K562 (cell line): ENCODE measurements around the gene DPAGT1. TPM values are rescaled to one million over a fixed set of nuclear protein-coding genes. Genes with fewer than 3 reads are reported as not detected.

Source experiments
- BCL6 ChIP-seq: fragments of 250-450 bp; sonication (Bioruptor Pico); IDR thresholded peaks from 2 replicates; pipeline ENCODE4 v1.4.0; 2020
- CBX8 ChIP-seq: fragments of 200-600 bp; sonication (generic); IDR thresholded peaks from 2 replicates; pipeline ENCODE4 v1.6.1; 2012; ENCODE audit warnings: borderline replicate concordance, mixed run types, low read depth, mild to moderate bottlenecking, moderate library complexity, mixed read lengths, low read length, control low read depth, inconsistent platforms; ENCODE audit not compliant: poor library complexity, severe bottlenecking; ENCODE audit errors: extremely low read depth
- CREB5 ChIP-seq: fragments of 250-450 bp; sonication (Bioruptor Pico); IDR thresholded peaks from 2 replicates; pipeline ENCODE4 v1.5.0; 2020; ENCODE audit warnings: mild to moderate bottlenecking
- DACH1 ChIP-seq: fragments of 450-650 bp; IDR thresholded peaks from 2 replicates; pipeline ENCODE4 v1.6.1; 2018; ENCODE audit not compliant: partially characterized antibody
- ERF ChIP-seq: fragments of 450-650 bp; formaldehyde crosslinking; IDR thresholded peaks from 2 replicates; pipeline ENCODE4 v1.4.0; 2020; ENCODE audit warnings: mild to moderate bottlenecking, mixed read lengths
- HEY1 ChIP-seq: fragments of 250-450 bp; sonication (Bioruptor Pico); IDR thresholded peaks from 2 replicates; pipeline ENCODE4 v1.5.0; 2020; ENCODE audit warnings: mild to moderate bottlenecking, moderate library complexity, borderline replicate concordance
- ILF3 ChIP-seq: fragments of 450-650 bp; IDR thresholded peaks from 2 replicates; pipeline ENCODE4 v1.6.1; 2018; ENCODE audit warnings: antibody characterized with exemption, mild to moderate bottlenecking, moderate library complexity, borderline replicate concordance
- NFXL1 ChIP-seq: fragments of 450-650 bp; formaldehyde crosslinking; IDR thresholded peaks from 2 replicates; pipeline ENCODE4 v1.4.0; 2021; ENCODE audit warnings: mild to moderate bottlenecking
- NR2C1 ChIP-seq, 2 experiments: fragments of 450-650 bp; IDR thresholded peaks; 2 replicates each; pipeline ENCODE4 v1.6.1; 2017; ENCODE audit warnings: mild to moderate bottlenecking in 2 of 2, antibody characterized with exemption in 1 of 2, inconsistent platforms in 1 of 2, missing compliant biosample characterization in 1 of 2, missing genetic modification characterization in 1 of 2
- POLR2AphosphoS2 ChIP-seq: IDR thresholded peaks from 2 replicates; pipeline ENCODE4 v1.6.1; 2012; ENCODE audit warnings: low read length, improper control_type of control experiment
- SIRT6 ChIP-seq: IDR thresholded peaks from one replicate; pipeline ENCODE4 v1.6.1; 2012; ENCODE audit warnings: low read depth, mild to moderate bottlenecking, control low read depth, inconsistent platforms, low read length, moderate library complexity
- SRSF9 ChIP-seq: fragments of 200-400 bp; formaldehyde crosslinking; IDR thresholded peaks from 2 replicates; pipeline ENCODE4 v1.6.1; 2017; ENCODE audit warnings: low read depth, low read length, borderline replicate concordance
- TAF1 ChIP-seq: IDR thresholded peaks from 2 replicates; pipeline ENCODE4 v1.6.1; 2011; ENCODE audit warnings: mild to moderate bottlenecking, low read length, moderate library complexity; ENCODE audit not compliant: insufficient read depth, control insufficient read depth, severe bottlenecking; ENCODE audit errors: extremely low read depth
- TOE1 ChIP-seq, 2 experiments: fragments of 450-650 bp in 1 of 2; sonication (generic) in 1 of 2; formaldehyde crosslinking in 1 of 2; IDR thresholded peaks; 2 replicates each; pipeline versions ENCODE4 v1.7.1 to v1.8.0; 2016 to 2022; ENCODE audit warnings: borderline replicate concordance in 2 of 2, mild to moderate bottlenecking in 2 of 2, antibody characterized with exemption in 1 of 2, inconsistent platforms in 1 of 2, low read depth in 1 of 2, missing genetic modification reagents in 1 of 2, moderate library complexity in 1 of 2
- TSC22D4 ChIP-seq: fragments of 450-650 bp; IDR thresholded peaks from 2 replicates; pipeline ENCODE4 v1.6.1; 2016; ENCODE audit warnings: missing genetic modification characterization, missing biosample characterization, control low read depth
- ZBTB7A ChIP-seq: IDR thresholded peaks from 2 replicates; pipeline ENCODE4 v1.6.1; 2011; ENCODE audit warnings: low read depth, mild to moderate bottlenecking, low read length, moderate library complexity, borderline replicate concordance; ENCODE audit not compliant: control insufficient read depth
- ZNF354B ChIP-seq: fragments of 250-450 bp; sonication (Bioruptor Pico); IDR thresholded peaks from 2 replicates; pipeline ENCODE4 v1.4.0; 2020
- ZNF695 ChIP-seq: fragments of 450-650 bp; formaldehyde crosslinking; IDR thresholded peaks from 2 replicates; pipeline ENCODE4 v1.4.0; 2020; ENCODE audit warnings: mild to moderate bottlenecking, moderate library complexity
- polyA plus RNA-seq, 8 experiments: library from polyadenylated mRNA; depleted of rRNA in 4 of 8; stranded (reverse) in 5 of 8; unstranded in 3 of 8; fragments of >200 nt; fragmentation: Nextera tagmentation in 2 of 8; fragmentation: Illumina TruSeq in 1 of 8; extraction: Ambion mirVana in 2 of 8; extraction: Trizol in 1 of 8; gene quantifications; 2 replicates each; pipeline versions ENCODE4 v1.2.1 to v1.2.3, GENCODE V29; 2011 to 2014; ENCODE audit warnings: inconsistent platforms in 1 of 8, missing spikeins in 1 of 8
- total RNA-seq, 7 experiments: library from RNA; depleted of rRNA in 6 of 7; stranded (reverse); fragments of >200 nt in 6 of 7; fragmentation: Illumina TruSeq in 2 of 7; extraction: Trizol in 2 of 7; gene quantifications; 2 replicates each; pipeline versions ENCODE4 v1.2.1 to v1.2.3, GENCODE V29; 2011 to 2021; ENCODE audit warnings: low replicate concordance in 1 of 7
- TF ChIP-seq, protein P1 (sequence below): fragments of 450-650 bp; formaldehyde crosslinking; IDR thresholded peaks from 2 replicates; pipeline ENCODE4 v1.4.0; 2020; ENCODE audit warnings: mild to moderate bottlenecking
- TF ChIP-seq, protein P2 (sequence below): sonication (generic); formaldehyde crosslinking; IDR thresholded peaks from 2 replicates; pipeline ENCODE4 v1.8.0; 2022; ENCODE audit warnings: missing genetic modification reagents, mild to moderate bottlenecking, borderline replicate concordance
- TF ChIP-seq, protein P3 (sequence below): IDR thresholded peaks from 2 replicates; pipeline ENCODE4 v1.6.1; 2012; ENCODE audit warnings: low read depth, low read length, improper control_type of control experiment, borderline replicate concordance

The DPAGT1 gene
- total and polyA plus RNA-seq, 9 of the 15 experiments (the other 6 are each of a cell fraction or from before 2014, with no cell fraction given) = 29.9 to 135 (median 85.0) TPM

- TF ChIP-seq, protein P1, sequence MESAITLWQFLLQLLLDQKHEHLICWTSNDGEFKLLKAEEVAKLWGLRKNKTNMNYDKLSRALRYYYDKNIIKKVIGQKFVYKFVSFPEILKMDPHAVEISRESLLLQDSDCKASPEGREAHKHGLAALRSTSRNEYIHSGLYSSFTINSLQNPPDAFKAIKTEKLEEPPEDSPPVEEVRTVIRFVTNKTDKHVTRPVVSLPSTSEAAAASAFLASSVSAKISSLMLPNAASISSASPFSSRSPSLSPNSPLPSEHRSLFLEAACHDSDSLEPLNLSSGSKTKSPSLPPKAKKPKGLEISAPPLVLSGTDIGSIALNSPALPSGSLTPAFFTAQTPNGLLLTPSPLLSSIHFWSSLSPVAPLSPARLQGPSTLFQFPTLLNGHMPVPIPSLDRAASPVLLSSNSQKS (CRISPR knock-in tag) = no peak
- TF ChIP-seq ERF (CRISPR knock-in tag) (0 out of 2 replicates have a peak, but pooled peaks have one; percentile 31), SRSF9 (no peak), ZBTB7A (0 out of 2 replicates have a peak, but pooled peaks have one; percentile 18), DACH1 (no peak), TSC22D4 (tag) (no peak), NFXL1 (CRISPR knock-in tag) (no peak), POLR2AphosphoS2 (peak; percentile 93), CBX8 (no peak), NR2C1 (IDR thresholded peaks at IDR 0.05) (no peak), NR2C1 (tag; IDR thresholded peaks at IDR 0.05) (no peak), BCL6 (no peak), ILF3 (no peak; the same call in 1 of the 2 replicates), TOE1 (IDR thresholded peaks at IDR 0.05; ENCODE audit: borderline replicate concordance) (no peak), TOE1 (CRISPR knock-in tag; IDR thresholded peaks at IDR 0.05; ENCODE audit: borderline replicate concordance, low read depth) (no peak), HEY1 (CRISPR knock-in tag) (no peak), TAF1 (peak; percentile 7), ZNF695 (CRISPR knock-in tag) (no peak), ZNF354B (CRISPR knock-in tag) (no peak), SIRT6 (no peak), CREB5 (CRISPR knock-in tag) (no peak)
- TF ChIP-seq, protein P2, sequence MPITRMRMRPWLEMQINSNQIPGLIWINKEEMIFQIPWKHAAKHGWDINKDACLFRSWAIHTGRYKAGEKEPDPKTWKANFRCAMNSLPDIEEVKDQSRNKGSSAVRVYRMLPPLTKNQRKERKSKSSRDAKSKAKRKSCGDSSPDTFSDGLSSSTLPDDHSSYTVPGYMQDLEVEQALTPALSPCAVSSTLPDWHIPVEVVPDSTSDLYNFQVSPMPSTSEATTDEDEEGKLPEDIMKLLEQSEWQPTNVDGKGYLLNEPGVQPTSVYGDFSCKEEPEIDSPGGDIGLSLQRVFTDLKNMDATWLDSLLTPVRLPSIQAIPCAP (CRISPR knock-in tag) = no peak
- TF ChIP-seq, protein P3, sequence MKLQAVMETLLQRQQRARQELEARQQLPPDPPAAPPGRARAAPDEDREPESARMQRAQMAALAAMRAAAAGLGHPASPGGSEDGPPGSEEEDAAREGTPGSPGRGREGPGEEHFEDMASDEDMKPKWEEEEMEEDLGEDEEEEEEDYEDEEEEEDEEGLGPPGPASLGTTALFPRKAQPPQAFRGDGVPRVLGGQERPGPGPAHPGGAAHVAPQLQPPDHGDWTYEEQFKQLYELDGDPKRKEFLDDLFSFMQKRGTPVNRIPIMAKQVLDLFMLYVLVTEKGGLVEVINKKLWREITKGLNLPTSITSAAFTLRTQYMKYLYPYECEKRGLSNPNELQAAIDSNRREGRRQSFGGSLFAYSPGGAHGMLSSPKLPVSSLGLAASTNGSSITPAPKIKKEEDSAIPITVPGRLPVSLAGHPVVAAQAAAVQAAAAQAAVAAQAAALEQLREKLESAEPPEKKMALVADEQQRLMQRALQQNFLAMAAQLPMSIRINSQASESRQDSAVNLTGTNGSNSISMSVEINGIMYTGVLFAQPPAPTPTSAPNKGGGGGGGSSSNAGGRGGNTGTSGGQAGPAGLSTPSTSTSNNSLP = no peak
These were observed 7.5 kb downstream of the DPAGT1 start (continued) for GRCh38 chr11:119093942-119094815.
